GM23248 (cell line): ENCODE results near the gene UBC.

Experiments used
- EZH2 ChIP-seq: fragments of 200-600 bp; sonication (generic); IDR thresholded peaks from 2 replicates; pipeline ENCODE4 v1.6.1; 2018; ENCODE audit warnings: antibody characterized with exemption, mild to moderate bottlenecking; ENCODE audit not compliant: insufficient read depth, poor library complexity, severe bottlenecking
- EZH2phosphoT487 ChIP-seq: fragments of 200-600 bp; sonication (generic); IDR thresholded peaks from 2 replicates; pipeline ENCODE4 v1.6.1; 2018; ENCODE audit warnings: antibody characterized with exemption, moderate library complexity, mild to moderate bottlenecking, low read depth; ENCODE audit not compliant: insufficient read depth

DNA sequence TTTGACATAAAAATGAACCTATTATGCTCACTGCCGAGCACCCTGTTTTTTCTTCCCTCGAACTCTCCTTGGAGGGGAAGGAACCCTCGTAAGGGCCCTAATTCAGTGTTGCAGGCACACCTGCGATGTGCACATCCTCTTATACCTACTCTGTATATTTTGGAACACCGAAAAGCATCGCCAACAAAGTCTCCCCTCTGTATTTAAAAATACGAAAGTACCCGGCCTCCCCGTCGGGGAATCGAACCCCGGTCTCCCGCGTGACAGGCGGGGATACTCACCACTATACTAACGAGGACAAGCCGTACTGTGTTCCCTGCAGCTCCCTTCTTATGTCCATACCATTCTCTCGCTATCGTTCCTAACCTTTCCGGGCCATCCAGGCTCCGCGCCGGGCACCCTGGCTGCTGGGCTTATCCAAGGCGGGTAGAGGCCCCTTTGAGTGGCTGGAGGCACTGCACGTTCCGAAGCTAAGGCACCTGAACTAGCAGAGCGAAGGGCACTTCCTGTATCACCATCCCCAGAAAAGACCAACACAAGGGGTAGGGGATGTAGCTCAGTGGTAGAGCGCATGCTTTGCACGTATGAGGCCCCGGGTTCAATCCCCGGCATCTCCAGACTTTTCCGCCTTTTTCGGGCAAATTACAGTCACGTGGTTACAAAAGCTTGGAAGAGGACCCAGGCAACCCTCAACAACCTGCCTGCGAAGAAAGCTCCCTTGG is 25.1 kb upstream of the UBC start:
- no peak for TF ChIP-seq EZH2
- TF ChIP-seq EZH2phosphoT487, result no peak
